GM19438 (cell line): ENCODE results near the gene BLNK.

ENCODE experiments used
- ATAC-seq: cut with Tn5 transposase; IDR thresholded peaks from one replicate; pipeline ENCODE4 v1.9.1; 2021; ENCODE audit warnings: low read depth; ENCODE audit not compliant: unreplicated experiment

BLNK gene

GRCh38 chr10:96264938-96265337 lies 6.4 kb downstream of the BLNK start:
- ATAC-seq, result no peak

GRCh38 chr10:96263669-96264068 lies 7.7 kb downstream of the BLNK start:
- no peak for ATAC-seq

- ATAC-seq, result no peak
These were observed 8.2 kb downstream of the BLNK start for GRCh38 chr10:96263176-96263575.

GRCh38 chr10:96261930-96262329 lies 9.4 kb downstream of the BLNK start:
- ATAC-seq, result no peak

- ATAC-seq, result no peak
These were observed 10.2 kb downstream of the BLNK start for GRCh38 chr10:96261132-96261531.

- no peak for ATAC-seq
These were observed 11.4 kb downstream of the BLNK start for GRCh38 chr10:96260014-96260413.

- ATAC-seq, result no peak
These were observed 12.2 kb downstream of the BLNK start for GRCh38 chr10:96259150-96259549.

GRCh38 chr10:96257944-96258343 lies 13.4 kb downstream of the BLNK start:
- ATAC-seq, result no peak

GRCh38 chr10:96255549-96256333 lies 15.6 kb downstream of the BLNK start:
- ATAC-seq, result no peak

GRCh38 chr10:96254976-96255375 lies 16.4 kb downstream of the BLNK start:
- ATAC-seq, result no peak

- no peak for ATAC-seq
These were observed 18.6 kb downstream of the BLNK start for GRCh38 chr10:96252730-96253129.

GRCh38 chr10:96250349-96250748 lies 21.0 kb downstream of the BLNK start:
- no peak for ATAC-seq

GRCh38 chr10:96249264-96249663 lies 22.1 kb downstream of the BLNK start:
- ATAC-seq, result no peak

GRCh38 chr10:96244354-96244753 lies 27.0 kb downstream of the BLNK start:
- ATAC-seq, result peak; percentile 96

- no peak for ATAC-seq
These were observed 28.1 kb downstream of the BLNK start for GRCh38 chr10:96243296-96243695.

- ATAC-seq, result no peak
These were observed 28.5 kb downstream of the BLNK start for GRCh38 chr10:96242822-96243221.

GRCh38 chr10:96238646-96239623 lies 32.4 kb downstream of the BLNK start:
- no peak for ATAC-seq

- ATAC-seq, result no peak
These were observed 34.5 kb downstream of the BLNK start for GRCh38 chr10:96236876-96237275.

- no peak for ATAC-seq
These were observed 35.3 kb downstream of the BLNK start for GRCh38 chr10:96236090-96236478.

- ATAC-seq, result no peak
These were observed 35.9 kb downstream of the BLNK start for GRCh38 chr10:96235326-96236089.

- no peak for ATAC-seq
These were observed 37.4 kb downstream of the BLNK start for GRCh38 chr10:96233959-96234358.
